ENCODE measurements around the gene CYBRD1.

GRCh38 chr2:171478345-171478744 is 43.9 kb upstream of the CYBRD1 start:
- no peak for TF ChIP-seq CTCF (conservative IDR thresholded peaks at IDR 0.05 in 1 of 2, IDR thresholded peaks at IDR 0.05 in 1 of 2; ENCODE audit: low read depth in 1 of 2, low read length in 2 of 2)
- no peak for TF ChIP-seq EZH2 (IDR thresholded peaks at IDR 0.05; ENCODE audit: low read length, missing control alignments)
